Neutrophil (primary cell): ENCODE measurements around the gene KIF21A.

Source experiments
- H3K27ac ChIP-seq: fragments of 200-600 bp; sonication (generic); 2 replicates; pipeline ENCODE4 v1.5.1; 2016; ENCODE audit warnings: mild to moderate bottlenecking, moderate library complexity
- H3K27me3 ChIP-seq: fragments of 200-600 bp; sonication (generic); 2 replicates; pipeline ENCODE4 v1.6.0; 2016; ENCODE audit warnings: mild to moderate bottlenecking
- H3K36me3 ChIP-seq: fragments of 200-600 bp; sonication (generic); 2 replicates; pipeline ENCODE4 v1.5.1; 2017
- H3K4me1 ChIP-seq, 2 experiments: fragments of 200-600 bp in 1 of 2; sonication (generic) in 1 of 2; 1 replicate in 1 of 2; 2 replicates in 1 of 2; pipeline versions ENCODE4 v1.5.1 to v1.6.1; 2013 to 2016; ENCODE audit warnings: low read depth in 1 of 2, low read length in 1 of 2, mild to moderate bottlenecking in 1 of 2, moderate library complexity in 1 of 2; ENCODE audit not compliant: control insufficient read depth in 1 of 2, insufficient read depth in 1 of 2
- H3K4me3 ChIP-seq, 2 experiments: fragments of 200-600 bp in 1 of 2; sonication (generic) in 1 of 2; 1 replicate in 1 of 2; 2 replicates in 1 of 2; pipeline ENCODE4 v1.5.1; 2013 to 2016; ENCODE audit warnings: low read depth in 1 of 2, low read length in 1 of 2, mild to moderate bottlenecking in 1 of 2, moderate library complexity in 1 of 2
- H3K9me3 ChIP-seq: fragments of 200-600 bp; sonication (generic); 2 replicates; pipeline ENCODE4 v1.5.1; 2016
- TF ChIP-seq, protein P1 (sequence below): fragments of 200-600 bp; sonication (generic); IDR thresholded peaks from 2 replicates; pipeline ENCODE4 v1.5.1; 2016; ENCODE audit warnings: antibody characterized with exemption

Gene KIF21A

DNA sequence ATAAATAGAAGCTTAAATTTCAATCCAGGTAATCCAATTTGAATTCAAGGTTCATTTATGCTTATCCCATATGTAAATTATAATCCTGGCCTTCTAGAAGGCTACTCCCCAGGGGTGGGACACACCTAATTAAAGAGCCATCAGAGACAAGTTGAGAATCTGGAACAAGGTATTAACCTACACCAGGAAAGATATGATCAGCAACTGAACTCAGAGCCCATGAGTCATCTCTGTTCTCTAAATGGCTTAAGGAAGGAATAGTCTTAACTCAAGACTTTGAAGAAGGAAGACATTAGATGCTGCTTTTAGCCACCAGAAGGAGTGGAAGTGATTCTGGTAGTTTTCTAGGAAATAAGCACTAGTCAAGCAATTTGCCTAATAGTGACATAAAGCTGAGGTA, 88.0 kb downstream of the KIF21A start:
- no peaks in the 10 kb centered on the region for H3K27me3 ChIP-seq
- H3K4me1 ChIP-seq = no peaks in the 10 kb centered on the region
- TF ChIP-seq, protein P1, sequence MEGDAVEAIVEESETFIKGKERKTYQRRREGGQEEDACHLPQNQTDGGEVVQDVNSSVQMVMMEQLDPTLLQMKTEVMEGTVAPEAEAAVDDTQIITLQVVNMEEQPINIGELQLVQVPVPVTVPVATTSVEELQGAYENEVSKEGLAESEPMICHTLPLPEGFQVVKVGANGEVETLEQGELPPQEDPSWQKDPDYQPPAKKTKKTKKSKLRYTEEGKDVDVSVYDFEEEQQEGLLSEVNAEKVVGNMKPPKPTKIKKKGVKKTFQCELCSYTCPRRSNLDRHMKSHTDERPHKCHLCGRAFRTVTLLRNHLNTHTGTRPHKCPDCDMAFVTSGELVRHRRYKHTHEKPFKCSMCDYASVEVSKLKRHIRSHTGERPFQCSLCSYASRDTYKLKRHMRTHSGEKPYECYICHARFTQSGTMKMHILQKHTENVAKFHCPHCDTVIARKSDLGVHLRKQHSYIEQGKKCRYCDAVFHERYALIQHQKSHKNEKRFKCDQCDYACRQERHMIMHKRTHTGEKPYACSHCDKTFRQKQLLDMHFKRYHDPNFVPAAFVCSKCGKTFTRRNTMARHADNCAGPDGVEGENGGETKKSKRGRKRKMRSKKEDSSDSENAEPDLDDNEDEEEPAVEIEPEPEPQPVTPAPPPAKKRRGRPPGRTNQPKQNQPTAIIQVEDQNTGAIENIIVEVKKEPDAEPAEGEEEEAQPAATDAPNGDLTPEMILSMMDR = no peak
- H3K4me3 ChIP-seq = no peak overlapping the region
- no peaks in the 10 kb centered on the region for H3K9me3 ChIP-seq
- H3K27ac ChIP-seq = no peak overlapping the region
- no peaks in the 10 kb centered on the region for H3K36me3 ChIP-seq

DNA sequence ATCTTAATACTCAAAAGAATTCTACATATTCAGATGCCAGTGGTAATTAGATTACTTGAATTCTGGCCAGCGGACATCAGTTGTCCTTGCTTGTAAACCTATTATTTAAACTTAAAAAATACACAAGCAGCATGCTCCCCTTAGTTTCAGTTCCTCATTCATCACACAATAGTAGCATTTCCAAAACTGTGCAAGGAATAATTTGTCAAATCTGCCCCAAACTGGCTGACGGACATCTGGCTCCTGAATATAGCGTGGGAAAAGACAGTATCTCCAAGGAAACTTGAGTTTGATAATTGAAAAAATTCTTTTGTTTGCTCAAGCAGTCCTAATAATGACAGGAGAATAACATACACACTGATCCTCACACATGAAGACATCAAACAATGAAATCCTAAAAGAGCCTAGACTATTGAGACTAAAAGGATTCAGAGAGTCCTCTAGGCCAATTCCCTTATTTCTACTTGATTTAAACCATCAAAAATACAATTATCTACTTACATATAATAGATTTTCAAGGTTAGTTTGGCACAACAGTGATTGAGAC, 90.4 kb downstream of the KIF21A start:
- Histone ChIP-seq H3K27ac (no peak overlapping the region), H3K9me3 (no peaks in the 10 kb centered on the region), H3K36me3 (no peaks in the 10 kb centered on the region), H3K4me1 (no peaks in the 10 kb centered on the region), H3K27me3 (no peaks in the 10 kb centered on the region), H3K4me3 (no peak overlapping the region)
- TF ChIP-seq, protein P1 = no peak

DNA sequence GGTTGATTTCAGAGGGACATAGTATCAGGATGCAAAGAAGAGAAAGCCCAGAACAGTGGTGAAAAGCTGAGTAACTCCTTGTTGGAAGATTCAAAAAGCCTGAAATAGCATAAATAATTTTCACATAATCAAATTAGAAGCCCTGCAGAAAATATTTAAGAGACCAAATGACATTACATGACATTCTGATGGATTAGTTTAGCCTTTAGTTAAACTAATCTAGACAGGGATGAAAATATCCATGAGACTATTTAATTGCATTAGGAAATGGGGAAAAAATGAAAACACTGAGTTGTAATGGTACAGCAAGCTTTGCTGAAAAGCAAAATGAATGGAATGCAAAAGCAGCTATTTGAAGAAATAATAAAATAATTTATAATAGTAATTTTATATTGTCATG, 91.8 kb downstream of the KIF21A start:
- H3K27ac ChIP-seq = no peak overlapping the region
- TF ChIP-seq, protein P1 = no peak
- no peak overlapping the region for H3K4me3 ChIP-seq
- no peaks in the 10 kb centered on the region for H3K4me1 ChIP-seq
- no peaks in the 10 kb centered on the region for H3K36me3 ChIP-seq
- no peaks in the 10 kb centered on the region for H3K27me3 ChIP-seq
- H3K9me3 ChIP-seq = no peaks in the 10 kb centered on the region

DNA sequence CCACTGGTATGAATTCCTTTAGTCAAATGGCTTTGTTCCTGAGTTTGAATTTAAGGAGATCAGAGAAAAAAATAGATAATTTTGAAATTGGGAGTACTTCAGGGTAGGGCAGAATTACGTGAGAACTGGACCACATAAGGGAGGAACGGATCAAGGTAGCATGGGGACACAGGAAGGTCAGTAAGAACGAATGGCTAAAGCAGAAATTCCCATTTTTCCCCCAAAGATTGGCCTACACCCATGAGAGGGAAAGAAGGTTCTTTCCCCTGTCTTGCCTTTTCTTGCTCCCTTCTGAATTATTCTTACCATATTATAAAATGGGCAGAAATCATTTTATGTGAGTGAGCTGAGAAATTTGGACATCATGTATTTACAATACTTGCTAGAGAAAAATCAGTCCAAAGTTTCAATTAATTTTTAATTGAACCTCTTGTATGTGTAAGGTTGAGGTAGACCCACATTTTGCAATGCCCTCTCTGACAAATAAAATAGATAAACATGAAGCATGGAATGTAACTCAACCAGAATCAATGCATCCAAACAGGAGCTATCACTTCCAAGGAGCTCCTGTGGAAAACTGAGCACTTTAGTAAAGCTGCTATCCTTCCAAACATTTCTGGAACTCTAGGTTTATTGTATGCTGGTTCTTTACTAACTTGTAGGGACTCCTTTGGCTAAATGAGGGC, 93.8 kb downstream of the KIF21A start:
- no peak overlapping the region for H3K27ac ChIP-seq
- TF ChIP-seq, protein P1 = no peak
- H3K27me3 ChIP-seq = no peaks in the 10 kb centered on the region
- H3K4me1 ChIP-seq = no peaks in the 10 kb centered on the region
- H3K36me3 ChIP-seq = no peaks in the 10 kb centered on the region
- H3K4me3 ChIP-seq = no peak overlapping the region
- H3K9me3 ChIP-seq = no peaks in the 10 kb centered on the region

DNA sequence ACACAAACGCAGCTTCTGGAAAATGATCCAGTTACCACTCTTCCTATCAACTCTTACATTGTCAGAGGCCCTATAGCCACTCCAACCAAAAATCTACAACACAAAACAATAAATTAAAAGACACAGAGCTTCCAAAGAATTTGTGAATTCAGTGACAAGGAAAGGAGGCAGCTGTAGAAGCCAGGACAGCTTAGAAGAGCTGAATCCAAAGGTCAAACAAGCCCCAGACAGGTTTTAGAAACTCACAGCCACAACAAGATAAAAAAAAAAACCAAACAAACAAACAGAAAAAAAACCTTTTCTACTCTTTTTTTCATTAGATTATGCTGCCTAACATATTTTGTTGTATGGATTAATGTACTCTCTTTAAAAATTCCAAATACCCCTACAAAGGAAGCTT, 94.4 kb downstream of the KIF21A start:
- H3K9me3 ChIP-seq = no peaks in the 10 kb centered on the region
- H3K36me3 ChIP-seq = no peaks in the 10 kb centered on the region
- H3K27me3 ChIP-seq = no peaks in the 10 kb centered on the region
- TF ChIP-seq, protein P1 = no peak
- no peak overlapping the region for H3K27ac ChIP-seq
- H3K4me3 ChIP-seq = no peak overlapping the region
- no peaks in the 10 kb centered on the region for H3K4me1 ChIP-seq
